RWPE2 (cell line): Measurements from ENCODE around the gene PDAP1.

Source experiments
- ATAC-seq: fragments of 200-7000 bp; cut with Tn5 transposase; 3 replicates; pipeline ENCODE4 v1.9.1; 2021; ENCODE audit warnings: low read depth
- DNase-seq: peaks from one replicate; pipeline ENCODE4 v3.0.0-alpha.2; 2020; ENCODE audit warnings: low spot score
- H3K27ac ChIP-seq: fragments of 450-650 bp; 2 replicates; pipeline ENCODE4 v1.5.1; 2017; ENCODE audit warnings: mild to moderate bottlenecking; ENCODE audit not compliant: poor library complexity, severe bottlenecking
- H3K27me3 ChIP-seq: fragments of 250-450 bp; sonication (Bioruptor Pico); 2 replicates; pipeline ENCODE4 v1.5.1; 2021; ENCODE audit warnings: mild to moderate bottlenecking, moderate library complexity; ENCODE audit not compliant: insufficient read depth, poor library complexity, severe bottlenecking
- H3K36me3 ChIP-seq: fragments of 250-450 bp; sonication (Bioruptor Pico); 2 replicates; pipeline ENCODE4 v1.5.1; 2020; ENCODE audit warnings: low read depth, mild to moderate bottlenecking, moderate library complexity
- H3K4me1 ChIP-seq: fragments of 250-450 bp; sonication (Bioruptor Pico); 2 replicates; pipeline ENCODE4 v1.5.1; 2021; ENCODE audit warnings: mild to moderate bottlenecking, moderate library complexity; ENCODE audit not compliant: insufficient read depth, poor library complexity, severe bottlenecking
- H3K4me3 ChIP-seq: fragments of 250-450 bp; sonication (Bioruptor Pico); 2 replicates; pipeline ENCODE4 v1.5.1; 2021; ENCODE audit warnings: mild to moderate bottlenecking, moderate library complexity; ENCODE audit not compliant: severe bottlenecking
- H3K9me3 ChIP-seq: fragments of 250-450 bp; sonication (Bioruptor Pico); 2 replicates; pipeline ENCODE4 v1.5.1; 2021; ENCODE audit warnings: mild to moderate bottlenecking, moderate library complexity; ENCODE audit not compliant: severe bottlenecking
- TF ChIP-seq, protein P1 (sequence below): fragments of 450-650 bp; IDR thresholded peaks from one replicate; pipeline ENCODE4 v1.5.1; 2017; ENCODE audit warnings: mild to moderate bottlenecking, moderate library complexity; ENCODE audit not compliant: poor library complexity, severe bottlenecking

The PDAP1 gene

DNA sequence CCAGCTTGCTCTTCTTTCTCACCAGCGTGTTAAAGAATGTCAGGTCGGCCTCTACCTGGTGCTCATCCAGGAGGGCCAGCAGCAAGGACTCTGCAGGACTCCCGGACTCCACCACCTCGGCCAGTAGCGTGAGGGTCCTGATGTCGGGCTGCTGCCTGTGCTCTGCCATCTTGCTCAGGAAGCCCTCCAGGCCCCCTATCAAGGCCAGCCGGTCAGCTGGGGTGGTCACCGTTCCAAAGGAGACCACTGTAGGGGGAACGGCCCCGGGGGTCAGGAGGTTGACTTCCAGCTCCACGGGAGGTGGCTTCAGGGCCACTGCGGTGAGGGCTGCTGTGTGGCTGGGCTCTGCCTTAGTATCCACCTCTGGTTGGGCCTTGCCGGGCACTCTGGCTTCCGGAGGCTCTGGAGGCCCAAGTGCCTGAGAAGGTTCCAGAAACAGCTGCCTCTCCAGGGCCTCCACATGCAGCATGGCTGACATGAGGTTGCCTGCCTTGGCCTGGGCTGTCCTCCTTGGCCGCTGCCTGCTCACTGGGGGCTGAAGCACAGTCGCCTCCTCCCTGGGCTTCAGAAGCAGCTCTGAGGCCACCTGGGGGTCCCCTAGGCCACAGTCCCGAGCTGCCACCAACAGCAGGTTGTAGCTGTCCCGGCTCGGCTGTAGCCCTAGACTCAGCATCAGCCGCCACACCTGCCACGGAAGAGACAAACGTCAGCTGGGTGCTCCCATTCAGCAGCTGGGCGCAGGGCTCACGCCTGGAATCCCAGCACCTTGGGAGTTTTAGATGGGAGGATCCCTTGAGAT lies 16.7 kb upstream of the PDAP1 start:
- ATAC-seq: no peak
- H3K27me3 ChIP-seq: no peaks in the 10 kb centered on the region
- H3K4me3 ChIP-seq: no peak overlapping the region
- TF ChIP-seq, protein P1, sequence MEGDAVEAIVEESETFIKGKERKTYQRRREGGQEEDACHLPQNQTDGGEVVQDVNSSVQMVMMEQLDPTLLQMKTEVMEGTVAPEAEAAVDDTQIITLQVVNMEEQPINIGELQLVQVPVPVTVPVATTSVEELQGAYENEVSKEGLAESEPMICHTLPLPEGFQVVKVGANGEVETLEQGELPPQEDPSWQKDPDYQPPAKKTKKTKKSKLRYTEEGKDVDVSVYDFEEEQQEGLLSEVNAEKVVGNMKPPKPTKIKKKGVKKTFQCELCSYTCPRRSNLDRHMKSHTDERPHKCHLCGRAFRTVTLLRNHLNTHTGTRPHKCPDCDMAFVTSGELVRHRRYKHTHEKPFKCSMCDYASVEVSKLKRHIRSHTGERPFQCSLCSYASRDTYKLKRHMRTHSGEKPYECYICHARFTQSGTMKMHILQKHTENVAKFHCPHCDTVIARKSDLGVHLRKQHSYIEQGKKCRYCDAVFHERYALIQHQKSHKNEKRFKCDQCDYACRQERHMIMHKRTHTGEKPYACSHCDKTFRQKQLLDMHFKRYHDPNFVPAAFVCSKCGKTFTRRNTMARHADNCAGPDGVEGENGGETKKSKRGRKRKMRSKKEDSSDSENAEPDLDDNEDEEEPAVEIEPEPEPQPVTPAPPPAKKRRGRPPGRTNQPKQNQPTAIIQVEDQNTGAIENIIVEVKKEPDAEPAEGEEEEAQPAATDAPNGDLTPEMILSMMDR: no peak
- no peak for DNase-seq
- no peaks in the 10 kb centered on the region for H3K9me3 ChIP-seq
- no peak overlapping the region for H3K27ac ChIP-seq
- H3K36me3 ChIP-seq: peaks cover 44% of the 10 kb centered on the region
- no peaks in the 10 kb centered on the region for H3K4me1 ChIP-seq

DNA sequence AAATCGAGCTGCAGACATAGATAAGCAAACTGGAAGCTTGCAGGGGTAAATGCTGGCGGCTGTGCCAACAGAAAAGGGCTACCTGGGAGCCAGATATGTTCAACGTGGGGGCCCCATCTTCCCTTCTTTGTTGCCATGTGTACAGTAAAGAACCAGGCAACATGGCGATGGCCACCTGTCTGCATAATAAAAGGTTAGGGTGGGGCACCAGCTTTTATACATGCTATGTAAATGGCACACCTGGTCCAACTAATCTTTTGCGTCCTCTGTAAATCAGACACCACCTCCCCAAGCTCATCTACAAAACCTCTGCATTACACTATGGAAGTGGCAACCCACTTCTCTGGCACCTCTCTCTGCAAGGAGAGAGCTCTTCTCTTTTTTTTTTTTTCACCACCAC lies 14.2 kb upstream of the PDAP1 start:
- Histone ChIP-seq H3K9me3 (no peaks in the 10 kb centered on the region), H3K36me3 (peaks cover 53% of the 10 kb centered on the region), H3K27ac (no peak overlapping the region), H3K4me1 (no peaks in the 10 kb centered on the region), H3K4me3 (no peak overlapping the region), H3K27me3 (no peaks in the 10 kb centered on the region)
- no peak for DNase-seq
- TF ChIP-seq, protein P1: no peak
- ATAC-seq: no peak

DNA sequence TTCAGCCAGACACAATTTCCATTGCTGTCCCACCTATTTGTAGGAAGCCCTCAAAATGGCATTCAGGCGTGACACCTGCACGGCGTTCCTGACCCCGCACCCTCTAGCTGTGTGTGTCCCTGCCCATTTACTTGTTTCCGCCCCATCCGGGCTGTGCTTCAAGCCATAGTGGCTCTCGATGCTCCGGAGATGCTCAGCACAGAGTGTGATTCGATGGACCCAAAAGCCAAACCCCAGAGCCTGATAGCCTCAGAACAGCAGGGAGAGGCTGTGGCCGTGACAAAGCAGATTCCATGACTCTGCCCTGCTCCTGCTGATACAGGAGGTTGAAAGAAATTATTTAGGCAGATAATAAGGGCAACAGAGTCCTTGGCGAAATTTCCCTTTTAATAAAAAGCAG lies 13.8 kb upstream of the PDAP1 start:
- DNase-seq (no peak), ATAC-seq (no peak)
- peaks cover 57% of the 10 kb centered on the region for H3K36me3 ChIP-seq
- H3K4me1 ChIP-seq: no peaks in the 10 kb centered on the region
- no peak overlapping the region for H3K4me3 ChIP-seq
- H3K27ac ChIP-seq: no peak overlapping the region
- no peaks in the 10 kb centered on the region for H3K9me3 ChIP-seq
- H3K27me3 ChIP-seq: no peaks in the 10 kb centered on the region
- TF ChIP-seq, protein P1: no peak

DNA sequence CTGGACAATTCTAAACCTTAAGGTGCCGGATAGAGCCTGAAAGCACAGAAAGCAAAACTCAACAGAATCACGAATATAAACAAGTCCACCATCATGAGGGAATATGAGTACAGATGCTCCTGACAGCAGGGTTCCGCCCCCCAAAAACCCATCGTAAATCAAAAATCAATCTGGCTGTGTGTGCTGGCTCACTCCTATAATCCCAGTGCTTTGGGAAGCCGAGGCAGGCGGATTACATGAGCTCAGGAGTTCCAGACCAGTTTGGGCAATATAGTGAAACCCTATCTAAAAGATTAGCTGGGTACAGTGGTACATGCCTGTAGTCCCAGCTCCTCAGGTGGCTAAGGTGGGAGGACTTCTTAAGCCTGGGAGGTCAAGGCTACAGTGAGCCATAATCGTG lies 12.6 kb upstream of the PDAP1 start:
- H3K4me1 ChIP-seq: no peaks in the 10 kb centered on the region
- H3K4me3 ChIP-seq: no peak overlapping the region
- H3K36me3 ChIP-seq: peaks cover 69% of the 10 kb centered on the region
- ATAC-seq (no peak), DNase-seq (no peak)
- H3K27ac ChIP-seq: no peak overlapping the region
- H3K9me3 ChIP-seq: no peaks in the 10 kb centered on the region
- no peaks in the 10 kb centered on the region for H3K27me3 ChIP-seq
- TF ChIP-seq, protein P1: no peak

DNA sequence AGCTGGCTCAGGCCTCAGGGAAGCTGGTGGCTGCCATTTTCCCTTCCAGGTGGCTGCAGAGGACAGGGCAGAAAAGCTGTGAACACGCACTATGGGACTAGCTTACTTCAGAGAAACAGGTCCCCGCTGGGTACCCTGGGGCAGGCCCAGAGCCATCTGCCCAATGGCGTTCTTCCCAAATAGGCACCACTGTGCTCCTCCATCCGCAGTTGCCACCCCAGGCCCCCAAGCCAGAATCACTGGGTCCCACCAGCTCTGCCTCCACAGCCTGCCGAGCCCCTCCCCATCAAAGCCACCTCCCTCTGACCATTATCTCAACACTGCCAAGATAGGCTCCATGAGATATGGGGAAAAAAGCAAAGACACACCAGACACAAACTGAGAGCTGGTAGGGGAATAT lies 11.8 kb upstream of the PDAP1 start:
- no peak overlapping the region for H3K4me3 ChIP-seq
- no peaks in the 10 kb centered on the region for H3K9me3 ChIP-seq
- DNase-seq (no peak), ATAC-seq (no peak)
- TF ChIP-seq, protein P1: no peak
- H3K36me3 ChIP-seq: peaks cover 75% of the 10 kb centered on the region
- H3K27ac ChIP-seq: no peak overlapping the region
- H3K4me1 ChIP-seq: no peaks in the 10 kb centered on the region
- H3K27me3 ChIP-seq: no peaks in the 10 kb centered on the region
